Heart left ventricle (tissue), 16 donors: ENCODE measurements around the gene REV3L. TPM values are rescaled to one million over a fixed set of nuclear protein-coding genes. Genes with fewer than 3 reads are reported as not detected.
A peak's percentile ranks its signal among the peaks of the same experiment; 100 is the strongest.

Source experiments
- ATAC-seq, 4 donors: fragments of 200-7000 bp; cut with Tn5 transposase; one replicate each; pipeline ENCODE4 v1.9.1; 2020 to 2022; ENCODE audit warnings: moderate library complexity in 4 of 4, mild to moderate bottlenecking in 3 of 4, moderate number of reproducible peaks in 1 of 4
- DNase-seq, 5 donors: peaks; one replicate each; pipeline ENCODE4 v3.0.0-alpha.2; 2020
- H3K27ac ChIP-seq, 12 donors: fragments of 200-600 bp; sonication (generic) in 4 of 12; one replicate each; pipeline versions ENCODE4 v1.5.0 to v1.8.0; 2016 to 2022; ENCODE audit warnings: mild to moderate bottlenecking in 2 of 12
- H3K27me3 ChIP-seq, 9 donors: fragments of 200-600 bp; sonication (generic) in 2 of 9; one replicate each; pipeline versions ENCODE4 v1.5.1 to v1.8.0; 2016 to 2022; ENCODE audit warnings: mild to moderate bottlenecking in 3 of 9
- H3K36me3 ChIP-seq, 9 donors: fragments of 200-600 bp; sonication (generic) in 2 of 9; one replicate each; pipeline versions ENCODE4 v1.5.0 to v1.8.0; 2018 to 2022; ENCODE audit warnings: mild to moderate bottlenecking in 2 of 9
- H3K4me1 ChIP-seq, 12 donors: fragments of 200-600 bp; sonication (generic) in 4 of 12; one replicate each; pipeline versions ENCODE4 v1.5.0 to v1.8.0; 2016 to 2022; ENCODE audit warnings: mild to moderate bottlenecking in 3 of 12
- H3K4me3 ChIP-seq, 12 donors: fragments of 200-600 bp; sonication (generic) in 4 of 12; one replicate each; pipeline versions ENCODE4 v1.5.0 to v1.8.0; 2017 to 2022; ENCODE audit warnings: mild to moderate bottlenecking in 9 of 12, moderate library complexity in 4 of 12
- H3K9me3 ChIP-seq, 12 donors: fragments of 200-600 bp; sonication (generic) in 4 of 12; one replicate each; pipeline versions ENCODE4 v1.5.0 to v1.8.0; 2016 to 2022; ENCODE audit warnings: mild to moderate bottlenecking in 1 of 12
- CTCF ChIP-seq, 12 donors: fragments of 200-600 bp; sonication (generic) in 4 of 12; IDR thresholded peaks; one replicate each; pipeline versions ENCODE4 v1.5.0 to v1.8.0; 2018 to 2022; ENCODE audit warnings: antibody characterized with exemption in 12 of 12, mild to moderate bottlenecking in 5 of 12
- POLR2A ChIP-seq, 2 donors: fragments of 450-650 bp; IDR thresholded peaks; one replicate each; pipeline ENCODE4 v1.6.1; 2017; ENCODE audit warnings: antibody characterized with exemption in 2 of 2, mild to moderate bottlenecking in 2 of 2, moderate library complexity in 2 of 2
- WGBS, 4 donors: extraction: QIAGEN DNeasy Blood & Tissue Kit in 2 of 4; methylation state at CpG; one replicate each; pipeline versions ENCODE4 v1.1.5 to v1.1.7; 2013 to 2018; 5-methylcytosine and 5-hydroxymethylcytosine counted together
- intact Hi-C, 10 donors: fragments of 100-400 bp; cut with DNase I; formaldehyde crosslinking; loops; one replicate each; pipeline versions ENCODE4 v1.11.1 to v1.14.2; 2022
- polyA plus RNA-seq, 2 donors: library from polyadenylated mRNA; stranded (reverse); fragments of 200-250 nt; gene quantifications; one replicate each; pipeline ENCODE4 v1.2.3, GENCODE V29; 2013
- total RNA-seq, 9 donors: library from RNA; depleted of rRNA in 2 of 9; stranded (reverse); fragments of >200 nt in 2 of 9; fragmentation: NEBNext Ultra II Directional in 3 of 9; extraction: Animal tissue kit (Norgen Biotek cat#: 25700) in 3 of 9; gene quantifications; one replicate each; pipeline versions ENCODE4 v1.1.0 to v1.2.4, GENCODE V29; 2016 to 2023
- donor health status: ischemic (EF 13 %, LVEDD 7.1; RV severe dilation, severe dysfunction).
- donor health status: healthy with polysubstance abuse.
- donor health status: DM: no; HTN: yes; CAD: no.
- donor health status: DM: no; HTN: no; CAD: no.
- donor health status: ischemic (EF 25% LVEDD 6.9; RV normal size, moderate dysfunction).
- donor health status: ischemic (EF 25% LVEDD 5.7; RV mildly dilated, moderate dysfunction).
- donor health status: healthy.
- donor health status: DM: yes; HTN: yes; CAD: no.
- donor health status: ischemic (EF 35%, LVEDD 5.7; RV mildly dilated, moderate dysfunction).
- donor health status: nonischemic (EF 11% LVEDD 7.7; RV severe dilation, severe dysfunction).
- donor health status: DM: yes; HTN: yes; CAD: no.
- donor health status: PGD.
- donor health status: ischemic (EF 29% LVEDD 5.4; RV normal size, mild dysfunction).
- donor health status: nonischemic (EF 23%, LVEDD 6.1; RV moderate dilation, normal function).

REV3L gene
- total and polyA plus RNA-seq, 11 donors = 6.1 to 20.0 (median 13.0) TPM

GRCh38 chr6:111410371-111410770 is 72.6 kb downstream of the REV3L start:
- Histone ChIP-seq H3K27me3 (no peaks in the 10 kb centered on the region), H3K9me3 (no peaks in the 10 kb centered on the region), H3K4me1 (peaks cover 0 to 46% (median 0%) of the 10 kb centered on the region in 12 donors), H3K27ac (peak overlapping the region in 4 of 12 donors; percentile 30 to 81 (median 34)), H3K36me3 (peaks cover 0 to 58% (median 38%) of the 10 kb centered on the region in 9 donors), H3K4me3 (no peak overlapping the region)
- DNase-seq = no peak
- peak in 3 of 4 donors; percentile 48 to 58 (median 56) for ATAC-seq
- intact Hi-C loops = no loop called here
- WGBS, 4 donors = 68 to 74% (median 72%) methylated on average over 3 of the region's 3 CpGs
- TF ChIP-seq CTCF (IDR thresholded peaks at IDR 0.05) (no peak), POLR2A (IDR thresholded peaks at IDR 0.05) (no peak)

- peaks cover 0 to 46% (median 0%) of the 10 kb centered on the region in 12 donors for H3K4me1 ChIP-seq
- H3K36me3 ChIP-seq = peaks cover 0 to 63% (median 40%) of the 10 kb centered on the region in 9 donors
- intact Hi-C loops = no loop called here
- DNase-seq (no peak), ATAC-seq (no peak)
- H3K4me3 ChIP-seq = no peak overlapping the region
- no peaks in the 10 kb centered on the region for H3K27me3 ChIP-seq
- TF ChIP-seq POLR2A (IDR thresholded peaks at IDR 0.05) (no peak), CTCF (IDR thresholded peaks at IDR 0.05) (no peak)
- peak overlapping the region in 1 of 12 donors; percentile 81 for H3K27ac ChIP-seq
- H3K9me3 ChIP-seq = no peaks in the 10 kb centered on the region
- WGBS, 4 donors = 94 to 99% (median 96%) methylated on average over 1 of the region's 1 CpG
Measured at GRCh38 chr6:111409430-111409829, 73.6 kb downstream of the REV3L start.

GRCh38 chr6:111407686-111408085 is 75.3 kb downstream of the REV3L start:
- Histone ChIP-seq H3K9me3 (peaks cover 0 to 7% (median 0%) of the 10 kb centered on the region in 12 donors), H3K4me1 (peaks cover 0 to 42% (median 0%) of the 10 kb centered on the region in 12 donors), H3K27ac (peak overlapping the region in 1 of 12 donors; percentile 72), H3K4me3 (no peak overlapping the region), H3K36me3 (peaks cover 0 to 80% (median 52%) of the 10 kb centered on the region in 9 donors), H3K27me3 (no peaks in the 10 kb centered on the region)
- WGBS, 4 donors = 83 to 87% (median 85%) methylated on average over 4 of the region's 4 CpGs
- DNase-seq (no peak), ATAC-seq (no peak)
- TF ChIP-seq POLR2A (IDR thresholded peaks at IDR 0.05) (no peak), CTCF (IDR thresholded peaks at IDR 0.05) (no peak)
- intact Hi-C loops = no loop called here

- no peaks in the 10 kb centered on the region for H3K27me3 ChIP-seq
- intact Hi-C loops = no loop called here
- no peak for DNase-seq
Measured at GRCh38 chr6:111406200-111406721, 76.8 kb downstream of the REV3L start.

More at GRCh38 chr6:111406200-111406721, 76.8 kb downstream of the REV3L start:
- TF ChIP-seq POLR2A (IDR thresholded peaks at IDR 0.05) = no peak
- TF ChIP-seq CTCF (IDR thresholded peaks at IDR 0.05) = no peak
- peaks cover 0 to 31% (median 0%) of the 10 kb centered on the region in 12 donors for H3K4me1 ChIP-seq
- peak overlapping the region in 4 of 12 donors; percentile 16 to 72 (median 26) for H3K27ac ChIP-seq
- H3K9me3 ChIP-seq = peaks cover 0 to 7% (median 0%) of the 10 kb centered on the region in 12 donors
- 78 to 84% (median 81%) methylated on average over 3 of the region's 3 CpGs for WGBS, 4 donors
- peak; percentile 55 to 75 (median 62) for ATAC-seq
- H3K36me3 ChIP-seq = peaks cover 0 to 78% (median 62%) of the 10 kb centered on the region in 9 donors
- no peak overlapping the region for H3K4me3 ChIP-seq
